Panc1 (cell line): ENCODE results near the gene CETP.

Experiments
- POLR2AphosphoS5 ChIP-seq: IDR thresholded peaks from 2 replicates; pipeline ENCODE4 v1.6.1; 2012; ENCODE audit warnings: mild to moderate bottlenecking, low read depth, low read length, moderate library complexity
- SIN3A ChIP-seq: IDR thresholded peaks from 2 replicates; pipeline ENCODE4 v1.6.1; 2012; ENCODE audit warnings: low read depth, mild to moderate bottlenecking, low read length, moderate library complexity, borderline replicate concordance; ENCODE audit not compliant: insufficient read depth
- TCF7L2 ChIP-seq: IDR thresholded peaks from 2 replicates; pipeline ENCODE4 v1.6.1; 2011; ENCODE audit warnings: mild to moderate bottlenecking, low read depth, low read length, inconsistent platforms
- TF ChIP-seq, protein P1 (sequence below): fragments of 450-650 bp; IDR thresholded peaks from 2 replicates; pipeline ENCODE4 v1.5.1; 2017; ENCODE audit warnings: mild to moderate bottlenecking
- TF ChIP-seq, protein P2 (sequence below), 2 experiments: IDR thresholded peaks; 2 replicates each; pipeline ENCODE4 v1.6.1; 2011 to 2012; ENCODE audit warnings: low read depth in 2 of 2, control low read depth in 1 of 2, low read length in 1 of 2, mild to moderate bottlenecking in 1 of 2, moderate library complexity in 1 of 2; ENCODE audit not compliant: insufficient read depth in 1 of 2

DNA sequence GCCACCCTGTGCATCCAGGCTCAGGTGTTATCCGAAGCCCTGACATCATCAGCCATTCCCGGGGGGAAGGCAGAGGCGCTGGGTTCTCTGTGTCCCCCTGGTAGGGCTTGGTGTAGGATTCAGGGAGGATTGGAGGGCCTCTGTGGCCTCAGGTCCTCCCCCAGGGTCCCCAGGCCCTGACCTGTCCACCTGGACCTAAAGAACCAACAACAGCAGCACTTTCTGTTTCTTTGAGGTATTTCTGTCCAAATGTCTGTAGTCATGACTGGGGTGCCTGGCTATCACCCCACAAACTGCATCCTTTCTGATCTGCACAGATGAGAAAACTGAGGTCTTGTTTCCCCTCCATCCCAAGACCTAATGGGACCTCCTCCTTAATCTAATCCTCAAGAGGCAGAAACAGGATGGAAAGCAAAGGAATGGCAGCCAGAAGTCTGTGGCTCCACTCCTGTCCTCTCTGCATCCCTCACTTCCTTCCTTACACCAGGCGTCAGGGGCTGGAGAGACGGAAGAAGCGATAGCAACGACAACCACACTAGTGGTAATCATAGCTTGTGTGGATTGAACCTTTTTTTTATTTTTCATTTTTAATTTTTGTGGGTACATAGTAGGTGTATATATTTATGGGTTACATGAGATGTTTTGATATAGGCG lies 39.4 kb downstream of the CETP start:
- TF ChIP-seq POLR2AphosphoS5, result no peak
- TF ChIP-seq, protein P1, sequence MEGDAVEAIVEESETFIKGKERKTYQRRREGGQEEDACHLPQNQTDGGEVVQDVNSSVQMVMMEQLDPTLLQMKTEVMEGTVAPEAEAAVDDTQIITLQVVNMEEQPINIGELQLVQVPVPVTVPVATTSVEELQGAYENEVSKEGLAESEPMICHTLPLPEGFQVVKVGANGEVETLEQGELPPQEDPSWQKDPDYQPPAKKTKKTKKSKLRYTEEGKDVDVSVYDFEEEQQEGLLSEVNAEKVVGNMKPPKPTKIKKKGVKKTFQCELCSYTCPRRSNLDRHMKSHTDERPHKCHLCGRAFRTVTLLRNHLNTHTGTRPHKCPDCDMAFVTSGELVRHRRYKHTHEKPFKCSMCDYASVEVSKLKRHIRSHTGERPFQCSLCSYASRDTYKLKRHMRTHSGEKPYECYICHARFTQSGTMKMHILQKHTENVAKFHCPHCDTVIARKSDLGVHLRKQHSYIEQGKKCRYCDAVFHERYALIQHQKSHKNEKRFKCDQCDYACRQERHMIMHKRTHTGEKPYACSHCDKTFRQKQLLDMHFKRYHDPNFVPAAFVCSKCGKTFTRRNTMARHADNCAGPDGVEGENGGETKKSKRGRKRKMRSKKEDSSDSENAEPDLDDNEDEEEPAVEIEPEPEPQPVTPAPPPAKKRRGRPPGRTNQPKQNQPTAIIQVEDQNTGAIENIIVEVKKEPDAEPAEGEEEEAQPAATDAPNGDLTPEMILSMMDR, result no peak
- no peak for TF ChIP-seq SIN3A
- no peak for TF ChIP-seq TCF7L2
- TF ChIP-seq, protein P2, sequence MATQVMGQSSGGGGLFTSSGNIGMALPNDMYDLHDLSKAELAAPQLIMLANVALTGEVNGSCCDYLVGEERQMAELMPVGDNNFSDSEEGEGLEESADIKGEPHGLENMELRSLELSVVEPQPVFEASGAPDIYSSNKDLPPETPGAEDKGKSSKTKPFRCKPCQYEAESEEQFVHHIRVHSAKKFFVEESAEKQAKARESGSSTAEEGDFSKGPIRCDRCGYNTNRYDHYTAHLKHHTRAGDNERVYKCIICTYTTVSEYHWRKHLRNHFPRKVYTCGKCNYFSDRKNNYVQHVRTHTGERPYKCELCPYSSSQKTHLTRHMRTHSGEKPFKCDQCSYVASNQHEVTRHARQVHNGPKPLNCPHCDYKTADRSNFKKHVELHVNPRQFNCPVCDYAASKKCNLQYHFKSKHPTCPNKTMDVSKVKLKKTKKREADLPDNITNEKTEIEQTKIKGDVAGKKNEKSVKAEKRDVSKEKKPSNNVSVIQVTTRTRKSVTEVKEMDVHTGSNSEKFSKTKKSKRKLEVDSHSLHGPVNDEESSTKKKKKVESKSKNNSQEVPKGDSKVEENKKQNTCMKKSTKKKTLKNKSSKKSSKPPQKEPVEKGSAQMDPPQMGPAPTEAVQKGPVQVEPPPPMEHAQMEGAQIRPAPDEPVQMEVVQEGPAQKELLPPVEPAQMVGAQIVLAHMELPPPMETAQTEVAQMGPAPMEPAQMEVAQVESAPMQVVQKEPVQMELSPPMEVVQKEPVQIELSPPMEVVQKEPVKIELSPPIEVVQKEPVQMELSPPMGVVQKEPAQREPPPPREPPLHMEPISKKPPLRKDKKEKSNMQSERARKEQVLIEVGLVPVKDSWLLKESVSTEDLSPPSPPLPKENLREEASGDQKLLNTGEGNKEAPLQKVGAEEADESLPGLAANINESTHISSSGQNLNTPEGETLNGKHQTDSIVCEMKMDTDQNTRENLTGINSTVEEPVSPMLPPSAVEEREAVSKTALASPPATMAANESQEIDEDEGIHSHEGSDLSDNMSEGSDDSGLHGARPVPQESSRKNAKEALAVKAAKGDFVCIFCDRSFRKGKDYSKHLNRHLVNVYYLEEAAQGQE (IDR thresholded peaks at IDR 0.05; ENCODE audit: insufficient read depth in 1 of 2, low read depth in 2 of 2, low read length in 1 of 2), result no peak
